ENCODE results near the gene SVOP. TPM values are rescaled to one million over a fixed set of nuclear protein-coding genes. Genes with fewer than 3 reads are reported as not detected.

Gene SVOP
- total and polyA plus RNA-seq, 2 of the 8 experiments (the other 6 are each of a cell fraction or from before 2014, with no cell fraction given): 0.06 TPM; not detected in 1

DNA sequence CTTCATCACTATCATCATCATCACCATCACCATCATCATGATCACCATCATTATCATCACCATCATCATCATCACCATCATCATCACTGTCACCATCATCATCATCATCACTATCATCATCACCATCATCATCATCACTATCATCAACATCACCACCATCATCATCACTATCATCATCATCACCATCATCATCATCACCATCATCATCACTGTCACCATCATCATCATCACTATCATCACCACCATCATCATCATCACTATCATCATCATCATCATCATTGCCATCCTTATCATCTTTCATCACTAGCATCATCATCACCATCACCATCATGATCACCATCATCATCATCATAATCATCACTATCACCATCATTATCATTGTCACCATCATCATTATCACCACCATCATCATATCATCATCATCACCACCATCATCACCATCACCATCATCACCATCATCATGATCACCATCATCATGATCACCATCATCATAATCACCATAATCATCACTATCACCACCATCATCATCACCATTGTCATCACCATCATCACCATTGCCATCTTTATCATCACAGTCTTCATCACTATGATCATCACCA lies 38.1 kb downstream of the SVOP start (continued):
- no peak for TF ChIP-seq GABPA (IDR thresholded peaks at IDR 0.05; ENCODE audit: borderline replicate concordance, insufficient read depth, low read length)
- no peak for TF ChIP-seq NANOG (IDR thresholded peaks at IDR 0.05; ENCODE audit: insufficient read depth, low read depth, low read length, poor library complexity, severe bottlenecking)
- TF ChIP-seq RBBP5 (IDR thresholded peaks at IDR 0.05; ENCODE audit: borderline replicate concordance, low read depth, low read length): no peak
